Naive thymus-derived CD4-positive, alpha-beta T cell (primary cell): ENCODE measurements around the gene PLPP4. TPM values are rescaled to one million over a fixed set of nuclear protein-coding genes. Genes with fewer than 3 reads are reported as not detected.
A peak's percentile ranks its signal among the peaks of the same experiment; 100 is the strongest.

Experiments used
- ATAC-seq: fragments of 150-1000 bp; cut with Tn5 transposase; 2 replicates; pipeline ENCODE4 v1.10.0; 2021; ENCODE audit warnings: mild to moderate bottlenecking, moderate library complexity
- CTCF ChIA-PET: fragments of 350-600 bp; sonication (Branson Sonifier 250); formaldehyde crosslinking; loops from one replicate; lab custom pipeline; 2021; ENCODE audit warnings: antibody characterized with exemption; lab: Charles Lee
- POLR2A ChIA-PET: fragments of 350-600 bp; sonication (Branson Sonifier 250); formaldehyde crosslinking; loops from one replicate; lab custom pipeline; 2021; ENCODE audit warnings: antibody characterized with exemption, inconsistent platforms; lab: Charles Lee
- DNase-seq, 9 donors: peaks; one replicate each; pipeline versions ENCODE4 v3.0.0 to v3.0.0-alpha.2; 2020 to 2022; ENCODE audit warnings: mixed read lengths in 1 of 9
- H3K27ac ChIP-seq: one replicate; pipeline ENCODE4 v1.7.0; 2013; ENCODE audit warnings: mild to moderate bottlenecking, low read depth, low read length, moderate library complexity
- H3K27me3 ChIP-seq, 2 donors: one replicate each; pipeline ENCODE4 v1.7.0; 2013; ENCODE audit warnings: low read length in 2 of 2, mild to moderate bottlenecking in 2 of 2, moderate library complexity in 2 of 2; ENCODE audit not compliant: control insufficient read depth in 2 of 2, insufficient read depth in 2 of 2
- H3K36me3 ChIP-seq, 3 experiments: 1 replicate in 2 of 3; 2 replicates in 1 of 3; pipeline ENCODE4 v1.7.0; 2013; ENCODE audit warnings: low read length in 3 of 3, mild to moderate bottlenecking in 3 of 3, moderate library complexity in 1 of 3; ENCODE audit not compliant: insufficient read depth in 3 of 3, control insufficient read depth in 2 of 3
- H3K4me1 ChIP-seq, 2 donors: one replicate each; pipeline ENCODE4 v1.7.0; 2013; ENCODE audit warnings: low read length in 2 of 2, mild to moderate bottlenecking in 2 of 2, moderate library complexity in 1 of 2; ENCODE audit not compliant: control insufficient read depth in 2 of 2, insufficient read depth in 2 of 2
- H3K4me3 ChIP-seq: 2 replicates; pipeline ENCODE4 v1.7.0; 2013; ENCODE audit warnings: mild to moderate bottlenecking, low read length
- H3K9me3 ChIP-seq, 3 experiments: 1 replicate in 2 of 3; 2 replicates in 1 of 3; pipeline ENCODE4 v1.7.0; 2013; ENCODE audit warnings: low read length in 3 of 3; ENCODE audit not compliant: control insufficient read depth in 2 of 3
- H3K27ac Mint-ChIP-seq, 9 donors: one replicate each; pipeline ENCODE4 v1.8.0; 2020 to 2022; ENCODE audit warnings: mixed read lengths in 9 of 9, mild to moderate bottlenecking in 8 of 9, moderate library complexity in 5 of 9, inconsistent platforms in 2 of 9
- H3K27me3 Mint-ChIP-seq, 5 donors: one replicate each; pipeline ENCODE4 v1.8.0; 2021 to 2022; ENCODE audit warnings: mixed read lengths in 5 of 5, mild to moderate bottlenecking in 1 of 5
- H3K36me3 Mint-ChIP-seq, 5 donors: one replicate each; pipeline ENCODE4 v1.8.0; 2020 to 2022; ENCODE audit warnings: mixed read lengths in 5 of 5, mild to moderate bottlenecking in 3 of 5, inconsistent platforms in 1 of 5
- H3K4me1 Mint-ChIP-seq, 7 donors: one replicate each; pipeline ENCODE4 v1.8.0; 2020 to 2022; ENCODE audit warnings: mixed read lengths in 7 of 7, mild to moderate bottlenecking in 3 of 7, inconsistent platforms in 1 of 7
- H3K4me3 Mint-ChIP-seq, 10 donors: one replicate each; pipeline ENCODE4 v1.8.0; 2020 to 2022; ENCODE audit warnings: mild to moderate bottlenecking in 10 of 10, mixed read lengths in 10 of 10, moderate library complexity in 6 of 10, inconsistent platforms in 2 of 10
- H3K9me3 Mint-ChIP-seq, 11 donors: one replicate each; pipeline ENCODE4 v1.8.0; 2020 to 2022; ENCODE audit warnings: mixed read lengths in 11 of 11, mild to moderate bottlenecking in 4 of 11, inconsistent platforms in 1 of 11, moderate library complexity in 1 of 11
- intact Hi-C, 2 donors: fragments of 100-400 bp; cut with micrococcal nuclease; formaldehyde crosslinking; loops; one replicate each; pipeline ENCODE4 v1.15.1; 2023
- polyA plus RNA-seq, 2 donors: library from polyadenylated mRNA; unstranded; fragments of 300-500 nt; fragmentation: Illumina TruSeq; gene quantifications; one replicate each; pipeline ENCODE4 v1.2.3, GENCODE V29; 2021
- total RNA-seq, 6 experiments: library from RNA in 5 of 6; stranded (reverse) in 5 of 6; gene quantifications; 1 replicate in 5 of 6; 2 replicates in 1 of 6; pipeline ENCODE4 v1.2.3 and lab custom pipeline; 2021 to 2026

PLPP4 gene
- total and polyA plus RNA-seq, 7 experiments from 2014 or later, result not detected

DNA sequence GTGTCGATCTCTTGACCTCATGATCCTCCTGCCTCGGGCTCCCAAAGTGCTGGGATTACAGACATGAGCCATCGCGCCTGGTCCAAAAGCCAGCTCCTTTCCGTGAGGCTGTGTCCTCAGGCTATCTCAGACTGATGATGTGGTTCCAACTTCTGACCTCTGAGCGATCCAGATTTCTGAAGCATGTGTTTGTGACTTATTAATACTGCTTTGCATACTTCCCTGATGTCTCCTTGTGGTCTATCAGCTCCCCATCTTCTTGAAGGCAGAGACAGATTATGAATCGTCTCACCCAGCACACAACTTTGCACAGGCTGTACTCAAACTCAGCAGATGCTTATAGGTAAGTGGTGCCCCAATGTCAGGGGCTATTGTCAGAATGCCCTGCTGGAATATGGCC is 2.0 kb upstream of the PLPP4 start:
- ChIA-PET CTCF (no interaction called here), POLR2A (no interaction called here)
- no peak overlapping the region for H3K27ac ChIP-seq
- no peak for DNase-seq
- H3K4me3 ChIP-seq, result no peak overlapping the region
- H3K4me1 Mint-ChIP-seq, result peaks cover 0 to 12% (median 3%) of the 10 kb centered on the region in 7 donors
- H3K9me3 Mint-ChIP-seq, result peaks cover 0 to 11% (median 0%) of the 10 kb centered on the region in 11 donors
- H3K9me3 ChIP-seq, result no peaks in the 10 kb centered on the region
- H3K27me3 ChIP-seq, result no peaks in the 10 kb centered on the region
- intact Hi-C loops, result no loop called here
- ATAC-seq, result no peak
- H3K4me3 Mint-ChIP-seq, result no peak overlapping the region
- no peak overlapping the region for H3K27ac Mint-ChIP-seq
- peaks cover 37 to 46% (median 39%) of the 10 kb centered on the region in 5 donors for H3K27me3 Mint-ChIP-seq
- H3K36me3 Mint-ChIP-seq, result peaks cover 0 to 4% (median 0%) of the 10 kb centered on the region in 5 donors
- H3K4me1 ChIP-seq, result no peaks in the 10 kb centered on the region
- H3K36me3 ChIP-seq, result no peaks in the 10 kb centered on the region

- no peak overlapping the region for H3K4me3 ChIP-seq
- POLR2A ChIA-PET, result no interaction called here
- Mint-ChIP-seq H3K36me3 (peaks cover 0 to 4% (median 0%) of the 10 kb centered on the region in 5 donors), H3K27ac (no peak overlapping the region), H3K27me3 (peaks cover 37 to 46% (median 39%) of the 10 kb centered on the region in 5 donors), H3K4me3 (no peak overlapping the region), H3K4me1 (peaks cover 0 to 12% (median 3%) of the 10 kb centered on the region in 7 donors), H3K9me3 (peaks cover 0 to 11% (median 0%) of the 10 kb centered on the region in 11 donors)
- H3K27me3 ChIP-seq, result no peaks in the 10 kb centered on the region
- no peak overlapping the region for H3K27ac ChIP-seq
- no peaks in the 10 kb centered on the region for H3K4me1 ChIP-seq
- ATAC-seq (no peak), DNase-seq (no peak)
- H3K36me3 ChIP-seq, result no peaks in the 10 kb centered on the region
- CTCF ChIA-PET, result no interaction called here
- no peaks in the 10 kb centered on the region for H3K9me3 ChIP-seq
- intact Hi-C loops, result no loop called here
Observed at GRCh38 chr10:120455606-120456005, 1.4 kb upstream of the PLPP4 start.

- DNase-seq (no peak), ATAC-seq (no peak)
- H3K4me1 Mint-ChIP-seq, result peaks cover 0 to 12% (median 3%) of the 10 kb centered on the region in 7 donors
- peaks cover 0 to 4% (median 0%) of the 10 kb centered on the region in 5 donors for H3K36me3 Mint-ChIP-seq
- H3K9me3 Mint-ChIP-seq, result peaks cover 0 to 11% (median 0%) of the 10 kb centered on the region in 11 donors
- H3K27me3 Mint-ChIP-seq, result peaks cover 37 to 49% (median 45%) of the 10 kb centered on the region in 5 donors
- no peaks in the 10 kb centered on the region for H3K9me3 ChIP-seq
- no peaks in the 10 kb centered on the region for H3K27me3 ChIP-seq
- ChIA-PET CTCF (no interaction called here), POLR2A (no interaction called here)
- no peak overlapping the region for H3K27ac ChIP-seq
- peak overlapping the region in 4 of 10 donors; percentile 16 to 66 (median 52) for H3K4me3 Mint-ChIP-seq
- H3K36me3 ChIP-seq, result no peaks in the 10 kb centered on the region
- no peaks in the 10 kb centered on the region for H3K4me1 ChIP-seq
- intact Hi-C loops, result no loop called here
- no peak overlapping the region for H3K4me3 ChIP-seq
- no peak overlapping the region for H3K27ac Mint-ChIP-seq
Observed at GRCh38 chr10:120456143-120456625, 843 bp upstream of the PLPP4 start.

- ATAC-seq, result no peak
- Mint-ChIP-seq H3K27ac (no peak overlapping the region), H3K27me3 (peaks cover 37 to 53% (median 44%) of the 10 kb centered on the region in 5 donors), H3K4me3 (peak overlapping the region in 1 of 10 donors; percentile 60), H3K4me1 (peaks cover 0 to 12% (median 3%) of the 10 kb centered on the region in 7 donors), H3K9me3 (peaks cover 0 to 7% (median 0%) of the 10 kb centered on the region in 11 donors), H3K36me3 (peaks cover 0 to 4% (median 0%) of the 10 kb centered on the region in 5 donors)
- intact Hi-C loops, result no loop called here
- POLR2A ChIA-PET, result no interaction called here
- Histone ChIP-seq H3K4me1 (no peaks in the 10 kb centered on the region), H3K27me3 (no peaks in the 10 kb centered on the region), H3K4me3 (no peak overlapping the region), H3K36me3 (no peaks in the 10 kb centered on the region), H3K9me3 (no peaks in the 10 kb centered on the region), H3K27ac (no peak overlapping the region)
- DNase-seq, result no peak
- CTCF ChIA-PET, result no interaction called here
Observed at GRCh38 chr10:120457431-120458172, 575 bp downstream of the PLPP4 start.

DNA sequence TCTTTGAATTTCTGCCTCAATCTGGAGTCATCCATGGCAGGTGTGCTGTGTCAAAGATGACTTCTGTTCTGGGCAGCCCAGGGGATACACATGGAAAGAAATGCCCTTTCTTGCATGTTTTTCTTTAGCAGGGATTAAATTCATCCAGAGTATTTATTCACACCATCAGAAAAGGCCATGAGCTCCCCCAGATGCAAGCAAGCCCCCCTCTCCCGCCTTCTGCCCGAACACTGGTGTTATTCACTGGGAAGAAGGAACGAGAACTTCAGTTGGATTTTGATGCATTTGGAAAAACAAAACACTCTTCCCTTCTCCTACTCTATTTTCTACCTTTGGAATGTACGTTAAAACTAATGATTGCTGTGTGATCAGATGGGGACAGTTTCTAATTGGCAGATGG is 1.4 kb downstream of the PLPP4 start:
- Histone ChIP-seq H3K27ac (no peak overlapping the region), H3K27me3 (no peaks in the 10 kb centered on the region), H3K9me3 (no peaks in the 10 kb centered on the region), H3K4me3 (no peak overlapping the region), H3K36me3 (no peaks in the 10 kb centered on the region), H3K4me1 (no peaks in the 10 kb centered on the region)
- Mint-ChIP-seq H3K4me3 (peak overlapping the region in 3 of 10 donors; percentile 18 to 60 (median 19)), H3K4me1 (peaks cover 0 to 12% (median 3%) of the 10 kb centered on the region in 7 donors), H3K27ac (no peak overlapping the region), H3K36me3 (peaks cover 0 to 4% (median 0%) of the 10 kb centered on the region in 5 donors), H3K9me3 (peaks cover 0 to 7% (median 0%) of the 10 kb centered on the region in 11 donors), H3K27me3 (peaks cover 37 to 53% (median 44%) of the 10 kb centered on the region in 5 donors)
- ChIA-PET POLR2A (no interaction called here), CTCF (no interaction called here)
- ATAC-seq, result no peak
- intact Hi-C loops, result no loop called here
- no peak for DNase-seq

DNA sequence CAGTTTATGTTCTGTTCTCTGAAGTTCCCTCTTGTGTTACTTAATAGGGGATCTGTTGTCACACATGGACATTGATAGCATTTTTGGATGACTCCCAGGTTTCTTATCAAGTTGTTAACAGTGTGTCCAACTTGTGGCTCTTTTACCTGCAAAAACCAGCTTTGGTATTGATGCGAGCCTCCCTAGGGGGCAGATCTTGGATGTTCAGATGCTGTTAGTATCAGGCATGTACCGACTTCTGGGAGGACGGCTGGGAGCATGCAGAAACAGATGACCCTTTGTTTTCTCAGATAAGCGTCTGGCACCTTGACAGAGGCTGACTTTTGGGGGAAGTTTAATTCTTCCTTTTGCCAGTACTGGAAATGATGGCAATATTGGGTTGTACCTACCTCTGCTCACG is 2.2 kb downstream of the PLPP4 start:
- Mint-ChIP-seq H3K4me1 (peaks cover 0 to 12% (median 3%) of the 10 kb centered on the region in 7 donors), H3K4me3 (no peak overlapping the region), H3K9me3 (peaks cover 0 to 7% (median 0%) of the 10 kb centered on the region in 11 donors), H3K27ac (no peak overlapping the region), H3K27me3 (peaks cover 34 to 53% (median 41%) of the 10 kb centered on the region in 5 donors), H3K36me3 (peaks cover 0 to 4% (median 0%) of the 10 kb centered on the region in 5 donors)
- ATAC-seq (no peak), DNase-seq (no peak)
- ChIA-PET POLR2A (no interaction called here), CTCF (no interaction called here)
- intact Hi-C loops, result no loop called here
- Histone ChIP-seq H3K27me3 (no peaks in the 10 kb centered on the region), H3K4me1 (no peaks in the 10 kb centered on the region), H3K36me3 (no peaks in the 10 kb centered on the region), H3K4me3 (no peak overlapping the region), H3K27ac (no peak overlapping the region), H3K9me3 (no peaks in the 10 kb centered on the region)
